GM20431 (cell line): Measurements from ENCODE around the gene GLI1.

Experiments used
- in situ Hi-C: fragments of 300-500 bp; cut with MseI, MboI; formaldehyde crosslinking; loops from one replicate; pipeline ENCODE4 v1.15.0; 2020; ENCODE audit warnings: low sequenced_read_pairs; ENCODE audit not compliant: unreplicated experiment

GLI1 gene

GRCh38 chr12:57473392-57473791, 13.8 kb downstream of the GLI1 start:
- in situ Hi-C loops, result no loop called here

DNA sequence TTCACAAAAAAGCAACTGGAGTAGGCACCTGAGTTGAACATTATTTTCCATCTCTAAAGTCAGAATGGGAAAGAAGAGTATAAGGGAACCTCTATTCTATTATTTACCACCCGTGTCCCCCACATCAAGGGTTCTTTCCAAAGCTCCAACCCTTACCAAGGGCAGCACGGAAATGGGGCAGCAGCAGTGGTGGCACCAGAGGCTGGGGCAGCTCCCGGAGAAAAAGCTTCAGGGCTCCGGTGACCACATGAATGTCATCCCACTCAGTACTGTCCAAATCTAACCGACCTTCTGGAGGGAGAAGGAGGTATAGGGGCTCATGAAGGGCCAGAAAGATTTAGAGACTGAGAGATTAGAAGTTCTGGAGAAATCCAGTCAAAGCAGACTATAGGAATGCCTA, 14.3 kb downstream of the GLI1 start:
- in situ Hi-C loops, result no loop called here

GRCh38 chr12:57474430-57474829, 14.8 kb downstream of the GLI1 start:
- in situ Hi-C loops, result no loop called here

DNA sequence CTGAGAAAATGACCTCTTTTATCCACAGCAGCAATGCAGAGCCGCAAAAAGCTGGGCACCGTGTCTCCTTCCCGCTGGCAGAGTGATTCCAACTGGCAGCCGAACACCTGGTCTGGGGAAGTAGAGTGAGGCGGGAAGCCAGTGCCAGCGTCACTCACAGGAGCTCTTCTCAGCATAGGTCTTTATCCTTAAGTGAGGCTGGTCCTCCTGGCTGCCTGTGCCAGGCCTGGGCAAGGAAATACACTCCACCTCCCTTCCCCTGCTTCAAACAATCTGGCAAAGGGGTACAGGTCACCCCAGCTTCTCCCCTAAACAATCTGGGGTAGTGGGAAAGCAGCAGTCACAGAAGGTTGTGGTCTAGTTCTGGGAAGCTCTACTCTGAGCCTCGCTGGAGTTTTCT, 15.3 kb downstream of the GLI1 start:
- in situ Hi-C loops, result no loop called here

DNA sequence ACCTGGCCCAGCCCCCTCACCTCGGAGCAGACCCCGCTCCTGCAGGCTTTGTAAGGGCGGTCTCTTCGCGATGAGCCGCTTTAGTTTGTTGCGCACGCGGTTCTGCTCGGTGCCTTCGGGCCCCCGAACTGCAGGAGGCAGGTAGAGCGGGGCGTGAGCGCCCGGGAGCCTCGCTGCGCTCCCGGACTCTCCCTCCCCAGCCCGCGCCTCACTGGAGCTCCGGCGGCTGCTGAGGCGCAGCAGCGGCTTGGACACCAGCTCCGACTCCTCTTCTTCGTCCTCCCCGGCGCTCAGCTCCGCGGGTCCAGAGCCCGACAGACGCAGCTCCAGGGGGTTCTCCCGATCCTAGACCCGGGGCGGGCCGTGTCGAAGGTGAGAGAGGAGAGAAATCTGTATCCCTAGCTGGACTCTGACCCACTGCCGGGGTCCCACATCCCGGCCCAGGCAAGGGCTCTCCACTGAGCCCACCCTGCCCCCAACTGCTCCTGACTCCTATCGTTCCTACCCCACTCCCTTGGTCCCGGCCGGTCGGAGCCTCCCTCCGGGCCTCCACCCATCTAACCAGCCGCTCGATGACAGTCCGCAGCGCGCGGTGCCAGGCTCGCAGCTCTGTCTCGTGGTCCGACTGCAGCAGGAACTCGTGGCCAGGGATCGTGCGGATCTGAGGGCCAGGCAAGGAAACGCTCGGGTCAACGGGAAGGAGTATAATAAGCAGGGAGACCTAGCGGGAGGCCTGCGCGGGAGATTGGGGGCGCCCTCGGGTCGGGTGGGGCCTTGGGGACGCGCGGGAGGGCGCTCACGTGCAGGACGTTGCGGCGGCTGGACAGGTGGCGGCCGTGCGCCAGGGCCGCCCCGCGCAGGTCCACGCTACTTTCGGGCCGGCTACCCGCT, 15.9 kb downstream of the GLI1 start:
- in situ Hi-C loops, result no loop called here

DNA sequence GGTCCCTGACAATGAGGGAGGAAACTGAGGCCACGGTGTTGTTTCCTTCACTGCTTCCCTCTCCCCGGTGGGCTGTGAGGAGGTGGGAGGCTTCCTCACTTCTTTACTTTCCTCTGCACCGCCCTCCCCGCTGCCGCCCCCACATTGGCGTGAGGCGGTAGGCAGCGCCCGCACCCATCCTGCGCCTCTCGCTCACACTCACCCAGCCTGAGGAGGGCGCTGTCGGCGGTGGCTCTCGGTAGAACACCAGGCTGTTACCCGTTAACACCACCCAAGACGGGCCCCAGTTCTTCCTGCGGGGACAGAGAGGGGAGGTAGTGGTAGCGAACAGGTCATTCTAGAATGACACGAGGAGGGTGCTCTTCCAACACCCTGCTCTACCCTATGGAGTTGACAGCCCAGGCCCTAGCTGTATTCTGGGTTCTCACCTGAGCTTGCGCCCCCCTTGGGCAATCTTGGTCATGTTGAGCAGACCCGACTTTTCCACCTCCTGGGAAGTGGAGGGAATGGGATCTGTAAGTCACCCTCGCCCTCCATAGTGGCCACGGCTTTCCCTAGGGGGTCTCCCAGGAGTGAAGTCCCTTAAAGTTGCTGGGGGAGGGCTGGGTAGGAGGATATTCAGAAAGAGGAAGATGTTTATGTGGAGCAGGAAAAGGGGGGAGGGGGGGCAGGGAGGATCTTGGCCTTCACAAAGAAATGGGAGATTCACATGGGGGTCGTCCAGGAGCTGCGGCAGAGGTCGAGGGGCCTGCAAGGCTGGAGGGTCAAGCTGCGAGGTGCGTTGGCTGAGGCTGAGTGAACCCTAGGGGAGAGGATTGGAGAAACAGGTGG, 16.8 kb downstream of the GLI1 start:
- in situ Hi-C loops, result no loop called here

- in situ Hi-C loops, result no loop called here
Measured at GRCh38 chr12:57476993-57477709, 17.6 kb downstream of the GLI1 start.

DNA sequence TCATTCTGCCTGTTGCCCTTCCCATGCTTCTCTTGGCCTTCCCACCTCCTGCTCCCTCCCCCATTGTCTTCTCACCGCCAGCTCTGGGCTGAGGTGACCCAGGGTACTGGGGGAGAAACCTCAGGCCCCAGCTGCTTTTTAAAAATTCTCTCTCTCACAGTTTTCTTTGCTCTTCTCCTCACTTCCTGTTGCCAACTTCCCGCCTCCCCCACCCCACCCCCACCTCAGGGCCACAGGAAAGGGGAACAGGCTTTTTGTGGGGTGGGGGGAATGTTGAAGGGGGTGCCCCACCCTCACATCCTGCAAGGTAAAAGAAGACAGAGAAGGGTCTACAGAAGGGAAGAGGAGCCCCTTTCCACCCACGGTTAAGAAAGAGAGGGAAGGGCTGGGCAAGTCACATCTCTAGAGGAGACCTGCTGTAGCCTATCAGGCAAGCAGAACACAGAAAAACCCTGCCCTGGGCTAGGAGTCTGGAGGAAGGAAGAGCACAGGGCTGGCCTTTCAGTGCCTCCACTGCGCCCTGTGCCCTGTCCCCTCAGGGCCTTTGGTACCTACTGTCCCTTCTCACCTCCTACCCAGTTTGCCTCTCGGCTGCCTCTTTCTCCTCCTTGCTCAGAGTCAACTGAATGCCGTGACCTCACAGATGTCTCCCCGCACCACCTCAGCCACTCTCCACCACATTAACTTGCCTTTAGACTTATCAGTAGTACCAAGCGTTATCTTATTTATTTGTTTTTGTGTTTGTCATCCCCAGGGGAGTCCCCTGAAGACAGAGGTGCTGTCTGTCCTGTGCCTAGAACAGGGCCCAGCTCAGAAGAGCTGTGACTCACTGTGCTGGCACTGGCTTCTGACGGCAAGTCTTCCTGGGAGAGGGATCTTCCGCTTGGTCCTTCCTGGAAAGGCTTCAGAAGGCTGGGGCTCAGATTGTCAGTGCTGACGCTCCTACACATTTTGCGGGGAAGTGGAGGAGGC, 18.4 kb downstream of the GLI1 start:
- in situ Hi-C loops, result no loop called here

- in situ Hi-C loops, result no loop called here
Measured at GRCh38 chr12:57479043-57479375, 19.4 kb downstream of the GLI1 start.

DNA sequence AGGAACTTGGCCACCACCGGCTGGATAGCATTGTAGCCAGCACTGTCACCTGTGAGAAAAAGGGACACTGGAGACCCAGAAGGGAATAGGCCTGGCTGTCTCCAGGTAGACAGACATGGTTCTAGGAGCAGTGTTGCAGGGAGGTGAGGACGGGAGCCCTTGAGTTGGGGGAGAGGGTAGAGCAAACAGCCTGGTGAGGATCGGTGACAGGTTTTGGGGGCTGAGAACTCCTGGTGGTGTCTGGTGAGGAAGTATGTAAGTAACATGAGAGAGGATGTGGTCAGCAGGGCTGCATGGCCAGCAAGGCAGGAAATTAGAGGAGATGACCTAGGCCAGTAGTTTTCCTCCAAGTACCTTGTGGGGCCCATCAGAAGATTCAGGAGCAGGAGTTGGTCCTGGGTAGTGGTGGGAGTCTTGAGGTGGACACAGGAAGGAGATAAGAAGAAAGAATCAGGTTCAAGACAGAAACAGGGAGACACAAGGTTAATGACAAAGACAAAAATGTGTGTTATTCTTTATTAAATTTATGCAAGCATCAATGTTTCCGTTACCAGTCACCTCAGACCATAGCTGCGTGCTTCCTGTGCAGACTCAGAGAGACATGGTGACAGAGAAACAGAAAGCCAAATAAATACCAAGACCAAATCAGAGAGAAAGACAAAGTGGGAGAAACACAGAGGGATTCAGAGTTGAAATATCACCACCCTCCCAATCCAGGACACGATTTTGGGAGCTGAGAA, 20.0 kb downstream of the GLI1 start, which contains the start of gene ARHGAP9:
TSS of gene ARHGAP9 (minus strand) at position 491 of the 740 bp plus-strand sequence. CDS start at position 31, 460 bp downstream.
- in situ Hi-C loops, result no loop called here

DNA sequence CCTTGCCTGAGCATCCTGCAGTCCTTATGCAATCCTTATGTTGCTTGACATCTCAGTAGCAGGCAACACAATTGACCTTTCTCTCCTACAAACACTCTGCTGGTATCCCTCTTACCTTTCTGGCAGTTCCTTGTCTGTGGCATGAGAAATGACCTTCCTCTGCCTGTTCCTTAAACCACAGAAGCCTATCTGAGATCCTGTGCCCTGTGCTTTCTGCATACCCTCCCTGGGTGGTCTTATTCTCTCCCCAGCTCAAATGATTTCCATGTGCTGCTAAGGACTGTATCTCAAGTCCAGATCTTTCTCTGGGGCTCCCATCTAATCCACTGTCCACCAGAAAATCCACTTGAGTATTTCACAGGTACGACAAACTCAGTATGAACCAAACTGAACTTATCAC, 22.1 kb downstream of the GLI1 start:
- in situ Hi-C loops, result no loop called here

GRCh38 chr12:57483466-57483865, 23.9 kb downstream of the GLI1 start:
- in situ Hi-C loops, result no loop called here

- in situ Hi-C loops, result no loop called here
Measured at GRCh38 chr12:57485695-57486094, 26.1 kb downstream of the GLI1 start.

- in situ Hi-C loops, result no loop called here
Measured at GRCh38 chr12:57487055-57487596, 27.5 kb downstream of the GLI1 start.

DNA sequence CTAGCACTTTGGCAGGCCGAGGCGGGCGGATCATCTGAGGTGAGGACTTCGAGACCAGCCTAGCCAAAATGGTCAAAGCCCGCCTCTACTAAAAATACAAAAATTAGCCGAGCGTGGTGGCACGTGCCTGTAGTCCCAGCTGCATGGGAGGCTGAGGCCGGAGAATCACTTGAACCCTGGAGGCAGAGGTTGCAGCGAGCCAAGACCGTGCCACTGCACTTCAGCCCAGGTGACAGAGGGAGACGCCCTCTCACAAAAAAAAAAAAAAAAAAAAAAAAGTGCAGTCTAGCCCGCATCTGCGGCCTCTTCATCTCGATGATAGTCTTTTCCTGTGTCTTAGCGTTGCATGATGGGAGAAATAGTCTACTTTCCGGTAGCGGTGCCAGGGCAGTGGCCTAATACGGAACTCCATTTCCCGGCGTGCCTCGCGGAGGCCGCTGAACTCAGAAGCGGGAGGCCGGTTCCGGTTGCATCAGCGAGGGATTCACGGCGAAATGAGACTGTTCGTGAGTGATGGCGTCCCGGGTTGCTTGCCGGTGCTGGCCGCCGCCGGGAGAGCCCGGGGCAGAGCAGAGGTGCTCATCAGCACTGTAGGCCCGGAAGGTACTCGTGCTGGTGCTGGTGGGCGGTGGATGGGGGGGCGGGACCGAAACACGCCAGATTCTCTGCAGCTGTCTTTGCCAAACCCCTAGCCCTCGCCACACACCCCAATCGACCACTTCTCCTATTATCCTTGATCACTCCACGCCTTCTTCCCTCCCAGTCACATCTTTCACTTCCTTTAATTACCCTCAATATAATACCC, 28.2 kb downstream of the GLI1 start, which contains the start of gene MARS1:
TSS of gene MARS1 (plus strand) at position 472 of the 805 bp plus-strand sequence. CDS start at position 495, 23 bp downstream.
- in situ Hi-C loops, result no loop called here

DNA sequence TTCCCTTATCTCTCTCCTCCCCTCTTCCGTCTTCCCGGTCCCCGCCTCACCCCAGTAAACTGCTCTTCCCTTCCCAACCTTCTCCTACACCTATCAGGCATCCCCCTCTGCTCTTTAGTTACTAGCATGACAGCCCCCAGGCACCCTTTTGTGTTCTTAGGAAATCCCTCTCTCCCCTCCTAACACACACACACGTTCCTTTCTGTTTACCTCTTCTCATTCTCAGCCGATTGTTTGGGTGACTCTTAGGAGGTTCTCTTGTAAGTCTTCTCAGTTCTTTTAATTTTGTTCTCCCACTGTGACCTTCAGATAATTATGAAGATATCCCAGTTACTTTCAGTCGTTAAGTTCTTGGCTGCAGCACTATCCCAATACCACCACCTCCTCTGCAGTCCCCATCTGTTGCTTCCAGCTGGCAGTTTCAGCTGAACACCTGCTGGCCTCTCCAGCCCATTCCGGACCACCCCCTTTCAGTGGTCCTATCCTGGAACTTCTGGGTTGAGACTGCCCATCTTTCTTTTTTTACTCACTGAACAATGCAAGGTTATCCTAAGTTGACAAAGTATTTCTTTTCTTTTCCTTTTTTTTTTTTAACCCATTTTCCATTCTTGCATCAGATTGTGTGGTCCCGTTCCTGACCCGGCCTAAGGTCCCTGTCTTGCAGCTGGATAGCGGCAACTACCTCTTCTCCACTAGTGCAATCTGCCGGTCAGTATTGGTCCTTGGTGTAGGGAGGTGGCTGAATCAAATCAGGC, 29.0 kb downstream of the GLI1 start:
- in situ Hi-C loops, result no loop called here

DNA sequence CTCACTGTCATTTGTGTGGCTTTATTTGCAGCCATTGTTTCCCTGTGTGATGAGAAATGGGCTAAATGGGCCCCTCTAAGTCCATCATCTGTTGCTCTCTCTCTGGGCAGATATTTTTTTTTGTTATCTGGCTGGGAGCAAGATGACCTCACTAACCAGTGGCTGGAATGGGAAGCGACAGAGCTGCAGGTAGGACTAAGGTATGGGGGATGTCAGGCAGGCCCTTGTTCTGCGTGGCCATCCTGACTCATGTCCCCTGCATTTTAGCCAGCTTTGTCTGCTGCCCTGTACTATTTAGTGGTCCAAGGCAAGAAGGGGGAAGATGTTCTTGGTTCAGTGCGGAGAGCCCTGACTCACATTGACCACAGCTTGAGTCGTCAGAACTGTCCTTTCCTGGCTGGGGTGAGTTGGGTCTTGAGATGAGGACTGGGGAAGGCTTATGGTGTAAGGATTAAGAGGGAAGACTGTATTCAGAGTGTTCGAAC, 29.6 kb downstream of the GLI1 start:
- in situ Hi-C loops, result no loop called here
